DOHH2 (cell line): ENCODE measurements around the gene ZFYVE16.

ENCODE experiments used
- CTCF ChIP-seq: fragments of 200-600 bp; sonication (generic); IDR thresholded peaks from one replicate; pipeline ENCODE4 v1.5.1; 2014; ENCODE audit warnings: antibody characterized with exemption, mild to moderate bottlenecking, low read depth, low read length; ENCODE audit not compliant: poor library complexity, severe bottlenecking
- EZH2phosphoT487 ChIP-seq: fragments of 200-600 bp; sonication (generic); IDR thresholded peaks from 2 replicates; pipeline ENCODE4 v1.6.1; 2017; ENCODE audit warnings: borderline replicate concordance, mild to moderate bottlenecking, antibody characterized with exemption, low read length, moderate library complexity, mixed read lengths

GRCh38 chr5:80360914-80361444 is 46.9 kb upstream of the ZFYVE16 start:
- TF ChIP-seq CTCF: no peak
- TF ChIP-seq EZH2phosphoT487: no peak
